HG02981 (cell line): ENCODE measurements around the gene HLCS.
"Not testable (repeated sequence)": the region's sequence is repeated elsewhere in the genome, so short reads cannot be mapped to it uniquely, and the experiment has no call there.

ENCODE experiments used
- ATAC-seq: cut with Tn5 transposase; IDR thresholded peaks from one replicate; pipeline ENCODE4 v1.9.1; 2021; ENCODE audit warnings: mild to moderate bottlenecking, moderate library complexity; ENCODE audit not compliant: unreplicated experiment

Gene HLCS

DNA sequence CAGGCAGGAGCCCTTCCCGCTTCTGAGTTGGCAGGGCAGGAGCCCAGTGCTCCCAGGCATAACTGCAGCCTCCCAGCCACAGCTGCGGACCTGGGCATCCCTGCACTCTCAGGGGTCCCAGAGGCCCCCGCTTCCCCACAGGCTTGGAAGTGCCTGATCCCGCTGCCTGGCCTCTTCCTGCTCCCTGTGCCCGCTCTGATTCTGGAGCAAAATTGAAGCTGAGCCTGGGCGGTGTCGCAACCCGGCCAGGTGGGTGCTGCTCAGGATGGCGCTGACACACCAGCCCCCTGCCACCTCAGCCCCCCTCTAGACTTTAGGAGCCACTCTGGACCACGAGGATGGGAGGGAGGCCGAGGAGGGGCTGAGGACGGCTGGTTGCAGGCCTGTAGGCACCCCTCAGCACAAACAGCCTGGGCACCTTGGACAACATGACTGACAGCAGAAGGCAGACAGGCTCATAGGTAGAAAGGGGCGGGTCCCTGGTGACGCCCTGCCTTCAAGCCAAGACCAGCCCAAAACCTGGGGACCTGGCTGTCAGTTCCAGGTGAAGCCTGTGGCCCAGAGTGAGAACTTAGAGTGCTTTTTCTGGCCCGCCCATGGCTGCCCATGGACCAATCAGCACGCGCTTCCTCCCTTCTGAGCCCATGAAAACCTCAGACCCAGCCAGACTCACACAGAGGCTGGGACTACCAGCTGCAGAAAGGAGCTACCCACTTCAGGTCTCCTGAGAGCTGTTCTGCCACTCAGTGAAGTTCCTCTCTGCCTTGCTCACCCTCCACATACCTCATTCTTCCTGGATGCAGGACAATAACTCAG lies 7.2 kb downstream of the HLCS start:
- no peak for ATAC-seq

GRCh38 chr21:36955783-36956182 lies 10.7 kb downstream of the HLCS start:
- no peak for ATAC-seq

DNA sequence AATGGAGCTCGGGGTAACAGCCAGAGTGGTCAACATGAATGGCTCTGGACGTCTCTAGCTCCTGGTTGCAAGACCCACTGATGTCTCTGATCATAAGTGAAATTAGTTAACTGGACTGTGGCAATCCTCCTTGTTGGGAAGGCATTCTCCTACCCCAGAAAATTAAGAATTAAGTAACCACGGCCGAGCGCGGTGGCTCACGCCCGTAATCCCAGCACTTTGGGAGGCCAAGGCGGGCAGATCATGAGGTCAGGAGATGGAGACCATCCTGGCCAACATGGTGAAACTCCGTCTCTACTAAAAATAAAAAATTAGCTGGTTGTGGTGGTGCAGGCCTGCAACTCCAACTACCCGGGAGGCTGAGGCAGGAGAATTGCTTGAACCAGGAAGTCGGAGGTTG lies 14.1 kb downstream of the HLCS start:
- ATAC-seq = not testable (repeated sequence)

DNA sequence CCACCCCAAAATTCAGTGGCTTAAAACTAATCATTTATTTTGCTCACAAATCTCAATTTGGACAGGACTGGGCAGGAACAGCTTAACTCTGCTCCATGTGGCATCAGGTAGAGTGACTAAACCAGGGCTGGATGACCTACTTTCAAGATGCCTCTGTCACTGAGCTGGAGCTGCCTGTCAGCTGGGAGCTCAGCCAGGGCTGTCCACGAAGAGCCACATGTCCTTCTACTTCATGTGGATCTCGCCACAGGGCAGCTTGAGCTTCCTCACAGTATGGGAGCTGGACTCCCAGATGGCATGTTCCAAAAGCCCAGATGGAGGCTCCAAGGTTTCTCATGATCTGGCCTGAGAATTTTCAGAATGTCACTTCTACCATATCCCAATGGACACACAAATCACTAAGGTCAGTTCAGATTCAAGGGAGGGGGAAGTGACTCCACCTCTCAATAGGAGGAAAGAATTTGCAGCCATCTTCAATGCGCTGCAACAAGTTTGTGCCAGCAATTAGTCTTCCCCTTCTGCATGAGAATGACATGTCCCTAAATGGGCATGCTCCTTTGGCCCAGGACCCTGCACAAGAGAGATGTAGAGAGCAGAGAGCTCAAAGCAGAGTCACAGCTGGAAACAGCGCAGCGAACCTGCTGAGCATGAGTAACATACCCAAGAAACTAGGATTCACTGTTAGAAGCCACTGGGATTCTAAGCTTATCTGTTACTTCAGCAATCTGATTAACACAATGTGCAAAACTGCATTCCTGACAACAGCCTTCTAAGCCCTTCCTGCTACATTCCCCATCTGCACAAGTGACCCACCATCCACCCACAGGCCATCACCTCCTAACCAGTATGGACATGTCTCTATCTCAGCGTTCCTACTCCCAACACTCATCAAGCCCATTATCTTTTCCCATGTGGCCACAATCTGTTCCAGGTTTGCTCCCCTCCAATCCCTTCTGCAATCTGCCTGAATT lies 17.0 kb downstream of the HLCS start:
- no peak for ATAC-seq

GRCh38 chr21:36948686-36949085 lies 17.8 kb downstream of the HLCS start:
- no peak for ATAC-seq

DNA sequence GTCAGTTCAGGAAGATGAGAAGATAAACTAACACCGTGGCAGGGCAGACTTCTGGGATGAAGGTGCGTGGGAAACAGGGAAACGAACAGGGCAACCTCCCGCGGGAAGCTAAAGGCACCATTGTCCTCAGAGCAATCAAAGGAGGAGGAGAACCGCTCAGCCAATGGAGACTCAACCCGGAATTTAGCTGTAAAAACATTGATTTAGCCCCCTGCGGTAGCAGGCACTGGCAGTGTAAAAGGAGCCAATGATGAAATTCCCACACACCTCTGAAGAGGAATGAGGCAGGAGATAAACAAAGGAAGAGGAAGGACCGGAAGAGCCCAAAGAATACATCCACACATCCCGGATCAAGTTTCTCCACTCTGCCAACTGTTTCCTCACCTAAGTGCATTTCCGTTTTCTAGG lies 19.5 kb downstream of the HLCS start:
- no peak for ATAC-seq

DNA sequence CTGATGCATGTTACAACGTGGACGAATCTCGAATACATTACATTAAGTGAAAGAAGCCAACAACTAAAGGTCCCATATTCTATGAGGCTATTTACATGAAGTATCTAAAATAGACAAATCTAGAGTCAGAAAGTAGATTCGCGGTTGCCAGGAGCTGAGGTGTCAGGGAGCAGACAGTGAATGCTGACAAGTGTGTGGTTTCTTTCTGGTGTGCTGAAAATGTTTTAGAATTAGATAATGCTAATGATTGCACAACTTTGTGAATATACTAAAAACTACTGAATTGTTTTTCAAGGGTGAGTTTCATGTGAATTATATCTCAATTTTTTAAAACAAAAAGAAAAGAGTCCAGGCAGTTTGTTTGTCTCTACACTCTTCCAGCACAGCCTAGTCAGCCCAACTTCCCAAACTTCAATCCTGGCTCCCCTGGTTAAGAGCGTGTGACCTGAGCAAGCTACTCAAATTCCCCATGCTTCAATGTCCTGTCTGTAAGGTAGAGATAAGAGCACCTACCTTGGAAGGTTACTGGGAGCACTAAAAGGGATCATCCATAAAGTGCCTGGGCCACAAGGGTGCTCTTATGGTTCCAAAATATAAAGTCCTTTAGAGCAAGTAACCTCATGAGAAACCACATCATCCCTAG lies 20.9 kb downstream of the HLCS start:
- no peak for ATAC-seq

DNA sequence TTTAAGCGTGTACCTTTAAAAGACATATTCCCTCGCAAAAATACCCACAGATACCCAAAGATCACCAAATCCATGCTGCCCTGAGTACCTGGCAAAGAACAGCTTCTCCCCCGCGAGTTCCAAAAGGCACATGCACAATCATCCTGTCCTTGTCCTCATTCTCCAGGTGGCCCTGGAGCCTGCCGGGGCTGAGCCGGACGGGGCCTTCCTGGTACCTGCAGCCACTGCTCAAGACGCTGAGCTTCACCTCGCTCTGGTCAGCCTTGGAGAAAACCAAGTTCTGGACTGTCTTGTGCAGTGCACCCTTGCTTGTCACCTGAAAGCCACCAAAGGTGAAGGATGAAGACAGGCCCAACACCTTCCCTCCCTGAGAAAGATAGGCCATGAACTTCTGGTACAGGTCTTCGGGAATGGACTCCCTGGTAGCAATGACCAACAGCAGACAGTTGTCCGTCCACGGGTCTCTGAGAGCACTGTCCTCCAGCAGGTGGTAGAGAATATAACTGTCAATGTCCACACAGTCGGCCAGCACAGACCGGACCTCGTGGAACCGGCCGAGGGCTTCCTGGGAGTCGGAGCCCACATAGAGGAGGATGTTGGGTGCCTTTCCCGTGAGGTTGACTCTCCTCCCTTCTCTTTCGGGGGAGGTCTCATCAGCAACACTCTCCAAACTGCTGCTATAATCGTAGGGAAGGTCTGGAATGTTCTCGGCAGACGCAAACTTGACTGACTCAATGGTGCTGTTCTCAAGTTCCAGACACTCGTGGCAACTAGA lies 29.9 kb downstream of the HLCS start:
- no peak for ATAC-seq

GRCh38 chr21:36934864-36935420 lies 31.5 kb downstream of the HLCS start:
- ATAC-seq = no peak

- ATAC-seq = no peak
These were observed 34.2 kb downstream of the HLCS start for GRCh38 chr21:36932161-36932816.

DNA sequence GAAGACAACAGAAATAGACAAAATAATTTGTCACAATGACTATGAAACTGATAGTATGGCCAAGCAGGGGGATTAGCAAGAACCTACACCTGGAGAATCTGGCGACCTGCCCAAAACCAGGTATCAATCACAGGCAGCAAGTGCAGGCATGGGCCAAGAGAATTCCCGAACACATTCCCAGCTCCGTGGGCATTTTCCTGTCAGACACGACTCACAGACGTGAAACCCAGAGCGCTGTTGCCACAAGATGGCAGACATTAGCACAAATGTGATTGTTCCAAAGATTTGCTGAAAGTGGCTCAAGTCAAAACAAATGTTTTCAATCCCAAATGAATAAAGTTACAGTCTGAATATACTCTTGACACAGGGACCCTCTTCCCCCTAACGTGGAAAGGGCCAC lies 36.8 kb downstream of the HLCS start:
- ATAC-seq = no peak

GRCh38 chr21:36928960-36929359 lies 37.5 kb downstream of the HLCS start:
- no peak for ATAC-seq

GRCh38 chr21:36927719-36928117 lies 38.8 kb downstream of the HLCS start:
- no peak for ATAC-seq

- ATAC-seq = no peak
These were observed 39.3 kb downstream of the HLCS start for GRCh38 chr21:36926989-36927718.

DNA sequence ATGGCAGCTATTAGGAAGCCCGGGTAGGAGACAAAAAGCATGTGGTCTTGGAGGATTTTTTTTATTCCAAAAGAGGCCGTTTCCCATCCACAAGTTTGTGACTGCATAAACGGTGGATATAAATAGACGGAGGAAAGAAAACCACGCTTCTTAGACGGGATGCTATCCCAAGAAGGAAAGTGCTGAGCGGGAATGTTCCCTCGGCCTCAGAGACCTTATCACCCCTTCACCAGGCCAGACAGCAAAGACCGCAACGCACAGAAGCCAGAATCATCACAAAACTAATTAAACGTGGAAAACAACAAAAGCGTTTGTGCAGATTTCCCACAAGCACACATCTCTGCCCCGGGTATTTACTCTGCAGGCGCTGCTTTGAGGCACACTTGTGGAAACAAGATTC lies 43.2 kb downstream of the HLCS start:
- no peak for ATAC-seq

GRCh38 chr21:36922861-36923260 lies 43.6 kb downstream of the HLCS start:
- no peak for ATAC-seq

DNA sequence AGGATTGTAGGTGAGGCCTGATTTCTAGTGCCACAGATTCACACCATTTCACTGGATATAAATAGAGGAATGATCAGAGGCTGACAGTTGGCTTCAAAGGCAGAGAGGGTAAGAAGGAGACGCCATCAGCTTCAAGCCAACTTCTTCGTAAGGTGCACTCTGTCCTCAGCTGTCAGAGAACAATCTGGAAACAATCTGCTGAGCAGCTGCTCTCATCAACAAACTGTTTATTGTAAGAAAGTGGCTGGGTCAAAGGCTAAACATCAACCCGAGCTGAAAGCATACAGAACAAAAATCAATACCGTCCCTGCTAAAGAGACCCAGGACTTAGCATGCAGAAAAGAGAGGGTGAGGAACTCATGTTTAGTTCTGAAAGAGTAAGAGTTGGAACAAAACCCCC lies 48.2 kb downstream of the HLCS start:
- no peak for ATAC-seq

- no peak for ATAC-seq
These were observed 48.9 kb downstream of the HLCS start for GRCh38 chr21:36917471-36918158.

GRCh38 chr21:36916718-36917117 lies 49.8 kb downstream of the HLCS start:
- ATAC-seq = no peak
